HG03558 (cell line): ENCODE measurements around the gene SWAP70.

Source experiments
- ATAC-seq: cut with Tn5 transposase; IDR thresholded peaks from one replicate; pipeline ENCODE4 v1.9.1; 2021; ENCODE audit warnings: moderate number of reproducible peaks; ENCODE audit not compliant: unreplicated experiment; ENCODE audit errors: extremely low read depth

SWAP70 gene

DNA sequence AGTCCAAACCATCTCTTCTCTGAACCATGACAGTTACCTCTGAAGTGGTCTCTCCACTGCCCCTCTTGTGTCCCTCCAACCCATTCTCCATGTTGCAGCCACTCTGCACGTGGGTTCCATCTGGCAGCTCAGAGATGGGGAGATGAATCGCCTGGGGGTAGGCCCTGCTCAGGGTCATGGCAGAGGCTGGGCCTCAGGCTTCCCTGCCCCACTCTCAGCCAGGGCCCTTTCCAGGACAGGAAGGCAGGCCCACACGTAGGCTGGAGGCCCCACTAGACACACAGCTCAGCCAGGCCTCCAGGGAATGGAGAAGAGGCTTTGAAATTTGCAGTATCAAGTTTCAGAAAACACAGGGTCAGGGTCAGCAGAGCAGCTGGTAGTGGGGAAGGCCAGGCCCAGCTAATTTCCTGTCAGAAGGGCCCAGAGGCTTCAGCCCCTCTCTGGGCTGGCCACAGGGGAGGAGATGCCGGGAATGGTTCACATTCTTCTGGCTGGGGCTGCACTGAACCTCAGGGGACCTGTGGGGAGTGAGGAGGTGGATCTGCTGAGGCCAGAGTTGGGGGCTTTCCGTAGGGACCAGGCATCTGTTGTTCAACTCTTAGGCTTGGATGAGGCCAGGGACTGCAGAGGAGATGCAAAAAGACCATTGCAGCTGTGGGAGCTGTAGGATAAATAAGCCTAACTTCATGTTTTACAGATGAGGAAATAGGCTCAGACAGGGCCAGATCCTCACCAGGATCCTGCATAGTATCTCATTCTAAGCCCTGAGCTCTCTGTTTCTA lies 101.6 kb downstream of the SWAP70 start:
- no peak for ATAC-seq

GRCh38 chr11:9769621-9770020 lies 105.7 kb downstream of the SWAP70 start:
- ATAC-seq, result no peak

GRCh38 chr11:9771071-9771511 lies 107.2 kb downstream of the SWAP70 start:
- ATAC-seq, result no peak

GRCh38 chr11:9772218-9772617 lies 108.3 kb downstream of the SWAP70 start:
- ATAC-seq, result no peak

GRCh38 chr11:9773524-9773923 lies 109.6 kb downstream of the SWAP70 start:
- no peak for ATAC-seq

DNA sequence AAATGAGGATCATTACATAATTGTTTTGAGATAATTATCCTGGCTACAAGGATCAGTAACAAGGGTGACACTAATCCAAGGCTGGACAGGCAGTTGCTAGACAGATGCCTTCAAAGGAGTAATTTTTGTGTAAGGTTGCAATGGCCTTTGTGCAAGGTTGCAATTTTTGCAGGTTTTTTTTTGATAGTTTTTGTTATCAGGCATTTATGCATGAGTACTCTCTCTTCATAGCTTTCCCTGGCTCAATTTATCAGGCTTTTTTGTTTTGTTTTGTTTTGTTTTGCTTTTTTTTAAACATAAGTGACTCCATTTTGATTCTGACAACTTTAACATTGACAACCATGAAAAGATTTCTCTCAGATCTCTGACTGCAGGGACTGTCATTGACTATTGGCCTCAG lies 110.2 kb downstream of the SWAP70 start:
- ATAC-seq, result no peak

- ATAC-seq, result no peak
These were observed 110.9 kb downstream of the SWAP70 start for GRCh38 chr11:9774591-9775397.

- ATAC-seq, result no peak
These were observed 111.5 kb downstream of the SWAP70 start for GRCh38 chr11:9775398-9775779.

GRCh38 chr11:9776203-9776602 lies 112.3 kb downstream of the SWAP70 start:
- no peak for ATAC-seq

- no peak for ATAC-seq
These were observed 113.2 kb downstream of the SWAP70 start for GRCh38 chr11:9777066-9777465.

- no peak for ATAC-seq
These were observed 113.6 kb downstream of the SWAP70 start for GRCh38 chr11:9777525-9777924.

DNA sequence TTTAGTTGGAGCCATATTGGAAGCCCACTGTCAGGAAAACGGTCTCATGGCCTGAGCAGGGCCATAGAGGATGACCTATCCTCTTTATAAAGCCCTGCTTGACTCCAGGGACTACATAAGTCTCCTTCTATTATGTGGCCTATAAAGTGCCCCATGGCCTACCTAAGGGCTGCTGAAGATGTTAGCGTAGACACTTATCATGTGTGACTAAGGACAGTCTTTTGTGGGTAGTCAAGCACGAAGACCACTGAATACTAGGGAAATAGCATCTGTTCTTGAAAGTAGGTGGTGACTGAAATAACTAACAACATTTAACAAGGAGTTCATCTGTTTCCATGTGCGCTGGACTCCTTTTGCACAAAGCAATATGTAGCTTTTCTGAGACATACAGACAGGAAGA lies 117.1 kb downstream of the SWAP70 start:
- no peak for ATAC-seq

GRCh38 chr11:9783986-9784385 lies 120.1 kb downstream of the SWAP70 start:
- no peak for ATAC-seq

DNA sequence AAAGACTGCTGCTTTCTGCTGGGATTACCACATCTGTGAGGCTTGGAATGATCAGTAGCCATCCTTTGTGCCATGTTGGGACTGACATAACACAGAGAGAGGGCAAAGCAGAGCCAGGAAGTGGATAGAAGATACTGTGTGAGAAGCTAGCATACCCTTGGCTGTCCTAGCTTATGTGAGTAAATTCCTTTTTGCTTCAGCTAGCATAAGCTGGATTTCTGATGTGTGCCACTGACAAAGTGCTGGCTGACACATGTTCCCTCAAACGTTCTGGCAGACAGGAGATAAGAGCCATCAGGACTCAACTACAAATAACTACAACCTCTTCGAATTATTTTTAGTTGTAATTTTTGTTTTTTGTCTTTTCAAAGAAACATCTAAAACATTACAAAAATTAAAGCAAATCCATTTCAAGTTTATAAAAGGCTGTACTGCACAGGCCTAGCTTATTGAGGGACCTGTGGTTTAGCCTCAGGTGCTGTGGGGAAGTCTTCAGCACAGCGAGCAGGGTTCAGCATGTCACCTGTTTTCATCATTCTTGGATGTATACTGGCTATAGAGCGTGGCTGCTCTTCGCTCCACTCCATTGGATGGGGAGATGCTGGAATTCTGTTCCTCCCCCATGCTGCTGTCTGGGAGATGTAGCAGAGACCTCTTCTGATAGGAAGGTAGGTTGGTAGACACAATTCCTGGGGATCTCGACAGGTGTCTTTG lies 120.9 kb downstream of the SWAP70 start:
- no peak for ATAC-seq

- ATAC-seq, result no peak
These were observed 123.4 kb downstream of the SWAP70 start for GRCh38 chr11:9787260-9787659.

GRCh38 chr11:9787981-9788521 lies 124.2 kb downstream of the SWAP70 start:
- ATAC-seq, result no peak

- no peak for ATAC-seq
These were observed 126.0 kb downstream of the SWAP70 start for GRCh38 chr11:9789910-9790309.

GRCh38 chr11:9790703-9791102 lies 126.8 kb downstream of the SWAP70 start:
- ATAC-seq, result no peak

- ATAC-seq, result no peak
These were observed 132.4 kb downstream of the SWAP70 start for GRCh38 chr11:9796266-9796665.

GRCh38 chr11:9796854-9797253 lies 133.0 kb downstream of the SWAP70 start:
- ATAC-seq, result no peak

DNA sequence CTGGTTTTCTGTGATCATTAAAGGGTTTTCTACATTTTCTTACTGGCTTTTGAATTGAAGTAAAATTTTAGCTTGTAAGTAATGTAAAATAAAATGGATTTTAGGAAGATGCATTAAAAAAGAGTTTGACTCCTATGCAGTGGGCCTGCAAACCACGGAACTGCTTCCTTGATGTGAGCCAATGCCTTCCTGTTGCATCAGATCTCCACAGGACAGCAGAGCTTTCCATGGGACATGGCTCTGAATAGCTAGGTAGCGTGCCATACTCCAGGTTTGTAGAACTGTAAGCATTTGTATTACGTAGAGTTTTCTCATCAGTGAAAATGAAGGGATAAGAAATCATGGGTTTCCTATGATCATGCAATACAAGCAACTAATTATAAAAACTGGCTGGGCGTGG lies 133.4 kb downstream of the SWAP70 start:
- no peak for ATAC-seq
